ENCODE data around the gene AMHR2. TPM values are rescaled to one million over a fixed set of nuclear protein-coding genes. Genes with fewer than 3 reads are reported as not detected.

AMHR2 gene
- total and polyA plus RNA-seq, 2 donors from 2014 or later: not detected

- Histone ChIP-seq H3K36me3 (ENCODE audit: control insufficient read depth in 2 of 3, insufficient read depth in 3 of 3, low read length in 3 of 3) (no peaks in the 10 kb centered on the region), H3K9ac (ENCODE audit: low read length in 3 of 3) (no peak overlapping the region), H3K4me3 (ENCODE audit: low read length in 3 of 3) (no peak overlapping the region), H3K9me3 (ENCODE audit: control insufficient read depth in 2 of 3, insufficient read depth in 1 of 3, low read length in 3 of 3) (no peaks in the 10 kb centered on the region), H3K27ac (ENCODE audit: low read depth in 2 of 2, low read length in 2 of 2) (no peak overlapping the region), H3K27me3 (ENCODE audit: control insufficient read depth, insufficient read depth, low read length) (no peaks in the 10 kb centered on the region), H3K4me1 (ENCODE audit: control insufficient read depth in 2 of 3, insufficient read depth in 2 of 3, low read depth in 1 of 3, low read length in 3 of 3) (peaks cover 0 to 3% (median 2%) of the 10 kb centered on the region in 3 donors)
- TF ChIP-seq CTCF (IDR thresholded peaks at IDR 0.05; ENCODE audit: borderline replicate concordance, extremely low read depth, insufficient read depth): no peak
- peak in 1 of 5 donors; percentile 43 for DNase-seq
- FAIRE-seq: no peak
- intact Hi-C loops (cut with DNase I): loop anchor here (10.0 kb wide), 1 partner anchor 71 kb away; no protein-coding TSS in a partner anchor
Observed at GRCh38 chr12:53425515-53426150, 2.0 kb downstream of the AMHR2 start.

- Histone ChIP-seq H3K27ac (ENCODE audit: low read depth in 2 of 2, low read length in 2 of 2) (no peak overlapping the region), H3K4me3 (ENCODE audit: low read length in 3 of 3) (no peak overlapping the region), H3K9me3 (ENCODE audit: control insufficient read depth in 2 of 3, insufficient read depth in 1 of 3, low read length in 3 of 3) (no peaks in the 10 kb centered on the region), H3K27me3 (ENCODE audit: control insufficient read depth, insufficient read depth, low read length) (no peaks in the 10 kb centered on the region), H3K4me1 (ENCODE audit: control insufficient read depth in 2 of 3, insufficient read depth in 2 of 3, low read depth in 1 of 3, low read length in 3 of 3) (no peaks in the 10 kb centered on the region), H3K36me3 (ENCODE audit: control insufficient read depth in 2 of 3, insufficient read depth in 3 of 3, low read length in 3 of 3) (no peaks in the 10 kb centered on the region), H3K9ac (ENCODE audit: low read length in 3 of 3) (no peak overlapping the region)
- no peak for TF ChIP-seq CTCF (IDR thresholded peaks at IDR 0.05; ENCODE audit: borderline replicate concordance, extremely low read depth, insufficient read depth)
- DNase-seq (peak in 1 of 5 donors; percentile 15), FAIRE-seq (no peak)
- intact Hi-C loops (cut with DNase I): loop anchor here (10.0 kb wide), 1 partner anchor 73 kb away; no protein-coding TSS in a partner anchor
Observed at GRCh38 chr12:53427905-53428594, 4.4 kb downstream of the AMHR2 start.

- H3K9me3 ChIP-seq (ENCODE audit: control insufficient read depth in 2 of 3, insufficient read depth in 1 of 3, low read length in 3 of 3): no peaks in the 10 kb centered on the region
- TF ChIP-seq CTCF (IDR thresholded peaks at IDR 0.05; ENCODE audit: borderline replicate concordance, extremely low read depth, insufficient read depth): no peak
- H3K4me1 ChIP-seq (ENCODE audit: control insufficient read depth in 2 of 3, insufficient read depth in 2 of 3, low read depth in 1 of 3, low read length in 3 of 3): no peaks in the 10 kb centered on the region
- intact Hi-C loops (cut with DNase I): loop anchor here (10.0 kb wide), 1 partner anchor 74 kb away; no protein-coding TSS in a partner anchor
- FAIRE-seq (no peak), DNase-seq (peak in 1 of 5 donors; percentile 35)
- H3K9ac ChIP-seq (ENCODE audit: low read length in 3 of 3): no peak overlapping the region
- no peak overlapping the region for H3K4me3 ChIP-seq (ENCODE audit: low read length in 3 of 3)
- no peak overlapping the region for H3K27ac ChIP-seq (ENCODE audit: low read depth in 2 of 2, low read length in 2 of 2)
- H3K27me3 ChIP-seq (ENCODE audit: control insufficient read depth, insufficient read depth, low read length): no peaks in the 10 kb centered on the region
- no peaks in the 10 kb centered on the region for H3K36me3 ChIP-seq (ENCODE audit: control insufficient read depth in 2 of 3, insufficient read depth in 3 of 3, low read length in 3 of 3)
Observed at GRCh38 chr12:53428741-53429140, 5.1 kb downstream of the AMHR2 start.
